ENCODE results near the gene SMARCD1. TPM values are rescaled to one million over a fixed set of nuclear protein-coding genes. Genes with fewer than 3 reads are reported as not detected.
A peak's percentile ranks its signal among the peaks of the same experiment; 100 is the strongest.

The SMARCD1 gene
- total RNA-seq, 4 donors from 2014 or later = 32.0 to 77.2 (median 45.1) TPM

DNA sequence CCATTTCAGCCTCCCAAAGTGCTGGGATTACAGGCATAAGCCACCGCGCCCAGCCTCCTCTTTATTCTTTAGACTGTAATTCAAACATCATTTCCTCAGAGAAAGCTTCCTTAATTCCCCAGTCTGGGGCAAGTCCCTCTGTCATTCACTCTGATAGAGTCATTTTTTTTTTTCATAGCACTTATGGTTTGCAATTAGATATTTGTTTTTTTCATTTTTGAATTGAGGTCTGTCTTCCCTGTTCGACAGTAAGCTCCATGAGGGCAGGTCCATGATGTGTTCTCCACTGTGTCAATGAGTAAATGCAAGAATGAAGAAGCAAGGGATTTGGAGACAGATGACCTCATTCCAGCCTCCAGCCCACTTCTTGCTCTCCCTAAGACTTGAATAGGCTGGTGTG is 15.6 kb upstream of the SMARCD1 start:
- WGBS, 2 donors = 98 to 100% methylated on average over 3 of the region's 3 CpGs
- intact Hi-C loops (cut with DNase I; ENCODE audit: low total_unique reads) = no loop called here
- TF ChIP-seq POLR2A (IDR thresholded peaks at IDR 0.05) = no peak
- TF ChIP-seq, protein P1, sequence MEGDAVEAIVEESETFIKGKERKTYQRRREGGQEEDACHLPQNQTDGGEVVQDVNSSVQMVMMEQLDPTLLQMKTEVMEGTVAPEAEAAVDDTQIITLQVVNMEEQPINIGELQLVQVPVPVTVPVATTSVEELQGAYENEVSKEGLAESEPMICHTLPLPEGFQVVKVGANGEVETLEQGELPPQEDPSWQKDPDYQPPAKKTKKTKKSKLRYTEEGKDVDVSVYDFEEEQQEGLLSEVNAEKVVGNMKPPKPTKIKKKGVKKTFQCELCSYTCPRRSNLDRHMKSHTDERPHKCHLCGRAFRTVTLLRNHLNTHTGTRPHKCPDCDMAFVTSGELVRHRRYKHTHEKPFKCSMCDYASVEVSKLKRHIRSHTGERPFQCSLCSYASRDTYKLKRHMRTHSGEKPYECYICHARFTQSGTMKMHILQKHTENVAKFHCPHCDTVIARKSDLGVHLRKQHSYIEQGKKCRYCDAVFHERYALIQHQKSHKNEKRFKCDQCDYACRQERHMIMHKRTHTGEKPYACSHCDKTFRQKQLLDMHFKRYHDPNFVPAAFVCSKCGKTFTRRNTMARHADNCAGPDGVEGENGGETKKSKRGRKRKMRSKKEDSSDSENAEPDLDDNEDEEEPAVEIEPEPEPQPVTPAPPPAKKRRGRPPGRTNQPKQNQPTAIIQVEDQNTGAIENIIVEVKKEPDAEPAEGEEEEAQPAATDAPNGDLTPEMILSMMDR (IDR thresholded peaks at IDR 0.05) = no peak
- DNase-seq (ENCODE audit: low spot score in 2 of 2) = no peak
- H3K4me3 ChIP-seq (ENCODE audit: low read depth, poor library complexity, severe bottlenecking) = no peak overlapping the region

DNA sequence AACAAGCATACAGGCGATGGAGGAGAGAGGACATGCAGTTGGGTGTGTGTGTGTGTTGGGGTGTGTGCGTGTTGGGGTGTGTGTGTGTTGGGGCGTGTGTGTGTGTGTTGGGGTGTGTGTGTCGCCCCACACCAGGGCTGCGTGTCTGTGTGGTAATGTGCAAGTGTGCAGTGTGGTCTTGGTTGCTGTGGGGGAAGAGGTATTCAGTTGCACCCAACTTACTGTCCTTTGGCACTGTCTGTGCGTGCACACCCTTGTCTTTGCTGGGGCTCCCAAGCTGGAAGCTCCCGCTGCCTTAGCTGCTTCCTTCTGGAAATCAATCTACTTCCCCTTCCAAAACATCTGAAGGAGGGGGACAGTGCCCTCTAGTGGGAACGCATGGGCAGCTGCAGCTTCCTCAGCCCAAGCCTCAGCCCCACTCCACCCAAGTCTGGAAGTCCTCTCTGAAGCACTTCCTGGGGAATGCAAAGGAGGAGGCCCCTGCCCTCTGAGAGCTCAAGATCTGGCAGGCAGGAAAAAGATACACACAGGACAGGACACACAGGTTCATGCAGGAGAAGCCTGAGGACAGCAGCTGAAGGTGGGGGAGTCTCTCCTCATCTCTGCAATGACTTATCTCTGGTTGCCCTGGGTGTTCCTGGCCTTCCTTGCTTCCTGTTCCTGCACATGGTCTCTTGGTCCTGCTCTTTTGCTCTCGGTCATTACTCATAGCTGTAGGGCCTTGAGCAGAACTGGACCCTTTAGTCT is 14.7 kb upstream of the SMARCD1 start:
- 33 to 34% methylated on average over 9 of the region's 9 CpGs for WGBS, 2 donors
- peak; percentile 81 to 95 for DNase-seq (ENCODE audit: low spot score in 2 of 2)
- no peak overlapping the region for H3K4me3 ChIP-seq (ENCODE audit: low read depth, poor library complexity, severe bottlenecking)
- intact Hi-C loops (cut with DNase I; ENCODE audit: low total_unique reads) = loop anchor here (5.0 kb wide), 1 partner anchor 203 kb away; no protein-coding TSS in a partner anchor
- TF ChIP-seq, protein P1 (IDR thresholded peaks at IDR 0.05) = peak in 1 of 3 donors; percentile 49
- no peak for TF ChIP-seq POLR2A (IDR thresholded peaks at IDR 0.05)

DNA sequence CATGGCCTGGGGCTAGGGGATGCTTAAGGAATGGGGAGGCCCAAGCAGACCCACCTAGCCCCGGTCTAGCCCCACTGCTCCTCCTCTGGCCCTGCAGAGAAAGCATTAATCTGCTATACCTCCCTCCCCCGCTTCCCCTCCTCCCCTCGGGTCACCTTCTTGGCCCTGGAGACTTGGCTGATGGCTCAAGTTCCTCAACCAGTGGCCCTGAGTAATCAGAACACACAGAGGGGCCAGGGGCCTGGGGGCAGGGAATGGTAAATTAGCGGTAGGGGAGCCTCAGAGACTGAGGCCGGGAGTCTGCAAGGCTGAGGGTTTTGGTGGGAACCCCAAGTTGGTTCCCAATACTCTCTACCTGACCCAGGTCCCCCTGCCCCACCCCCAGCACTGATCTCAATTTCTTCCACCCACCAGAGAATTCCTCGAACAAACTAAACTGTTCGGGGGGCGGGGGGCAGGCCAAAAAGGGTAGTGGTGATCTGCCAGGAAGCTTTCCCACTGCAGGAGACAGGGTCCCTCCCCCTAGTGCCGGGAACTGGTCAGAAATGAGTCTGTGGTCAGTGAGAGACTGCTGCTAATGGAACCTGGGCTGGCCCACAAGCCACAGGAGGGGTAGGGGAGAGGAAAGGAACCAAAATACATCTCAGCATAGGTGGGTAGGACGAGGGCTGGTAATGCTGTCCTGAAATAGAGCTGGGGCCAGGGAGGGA is 12.8 kb upstream of the SMARCD1 start:
- intact Hi-C loops (cut with DNase I; ENCODE audit: low total_unique reads) = loop anchor here (5.0 kb wide), 1 partner anchor 205 kb away; no protein-coding TSS in a partner anchor
- WGBS, 2 donors = 78 to 79% methylated on average over 10 of the region's 10 CpGs
- TF ChIP-seq POLR2A (IDR thresholded peaks at IDR 0.05) = no peak
- TF ChIP-seq, protein P1 (IDR thresholded peaks at IDR 0.05) = no peak
- H3K4me3 ChIP-seq (ENCODE audit: low read depth, poor library complexity, severe bottlenecking) = no peak overlapping the region
- no peak for DNase-seq (ENCODE audit: low spot score in 2 of 2)

DNA sequence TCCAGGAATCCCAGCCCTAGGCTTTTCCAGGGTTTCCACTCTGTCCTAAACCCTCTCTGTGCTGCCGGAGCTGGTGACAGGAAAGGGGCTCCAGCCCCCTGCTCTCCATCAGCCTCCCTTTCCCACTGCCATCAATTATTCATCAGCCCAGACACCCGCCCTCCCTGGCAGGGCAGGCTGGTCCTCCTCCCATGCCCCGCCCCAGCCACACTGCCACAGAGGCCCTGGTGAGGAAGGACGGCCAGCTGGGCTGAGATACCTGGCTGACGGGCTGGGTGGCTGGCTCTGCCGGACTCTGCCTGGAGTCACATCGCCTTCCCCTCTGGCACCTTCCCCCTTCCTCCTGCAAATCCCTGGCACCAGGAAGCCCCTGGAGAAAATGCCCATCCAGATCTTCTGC is 11.9 kb upstream of the SMARCD1 start:
- WGBS, 2 donors = 58 to 73% methylated on average over 7 of the region's 7 CpGs
- intact Hi-C loops (cut with DNase I; ENCODE audit: low total_unique reads) = loop anchor here (5.0 kb wide), 1 partner anchor 206 kb away; no protein-coding TSS in a partner anchor
- DNase-seq (ENCODE audit: low spot score in 2 of 2) = no peak
- no peak for TF ChIP-seq POLR2A (IDR thresholded peaks at IDR 0.05)
- TF ChIP-seq, protein P1 (IDR thresholded peaks at IDR 0.05) = no peak
- H3K4me3 ChIP-seq (ENCODE audit: low read depth, poor library complexity, severe bottlenecking) = no peak overlapping the region

DNA sequence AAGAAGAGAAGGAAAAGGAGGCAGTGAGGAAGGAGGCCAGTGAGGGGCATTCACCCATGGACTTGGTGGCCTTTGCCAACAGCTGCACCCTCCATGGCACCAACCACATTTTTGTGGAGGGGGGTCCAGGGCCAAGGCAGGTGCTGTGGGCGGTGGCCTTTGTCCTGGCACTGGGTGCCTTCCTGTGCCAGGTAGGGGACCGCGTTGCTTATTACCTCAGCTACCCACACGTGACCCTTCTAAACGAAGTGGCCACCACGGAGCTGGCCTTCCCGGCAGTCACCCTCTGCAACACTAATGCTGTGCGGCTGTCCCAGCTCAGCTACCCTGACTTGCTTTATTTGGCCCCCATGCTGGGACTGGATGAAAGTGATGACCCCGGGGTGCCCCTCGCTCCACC is 11.4 kb upstream of the SMARCD1 start:
- TF ChIP-seq POLR2A (IDR thresholded peaks at IDR 0.05) = no peak
- TF ChIP-seq, protein P1 (IDR thresholded peaks at IDR 0.05) = no peak
- 91 to 93% methylated on average over 8 to 10 of the region's 10 CpGs for WGBS, 2 donors
- intact Hi-C loops (cut with DNase I; ENCODE audit: low total_unique reads) = loop anchor here (5.0 kb wide), 1 partner anchor 206 kb away; no protein-coding TSS in a partner anchor
- DNase-seq (ENCODE audit: low spot score in 2 of 2) = no peak
- no peak overlapping the region for H3K4me3 ChIP-seq (ENCODE audit: low read depth, poor library complexity, severe bottlenecking)

All from lower leg skin (tissue), 4 donors.